ENCODE results near the gene NUP210L.
A peak's percentile ranks its signal among the peaks of the same experiment; 100 is the strongest.

Gene NUP210L

DNA sequence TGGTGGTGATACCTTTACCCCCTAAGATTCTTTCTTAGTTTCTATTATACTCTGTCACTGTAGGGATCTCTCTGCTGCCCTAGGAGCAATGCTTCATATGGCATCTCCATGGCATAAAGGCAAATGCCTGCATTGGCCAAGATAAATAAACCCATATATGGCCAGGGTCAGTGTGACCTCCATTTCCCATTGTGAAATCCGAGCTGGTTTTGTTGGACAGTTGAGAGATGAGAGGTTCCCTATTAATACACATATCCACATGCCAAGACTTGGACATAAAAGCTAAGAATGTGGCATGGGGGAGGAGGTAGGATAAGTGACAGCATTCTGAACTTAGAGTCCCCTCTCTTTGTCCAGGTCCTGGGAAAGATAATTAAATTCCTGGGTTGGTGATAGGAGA is 35.7 kb upstream of the NUP210L start:
- POLR2A ChIA-PET, result no interaction called here
- CTCF ChIA-PET, result interaction anchor here (0.9 kb wide), 2 partner anchors 8 to 9 kb away, joined by 4 read pairs; no protein-coding TSS in a partner anchor
- H3K4me3 ChIP-seq (ENCODE audit: low read depth, low read length), result no peak overlapping the region
- no peak for TF ChIP-seq CTCF (IDR thresholded peaks at IDR 0.05; ENCODE audit: insufficient read depth, low read length, missing control alignments)
- no peak for DNase-seq (ENCODE audit: low read depth, low spot score)

- TF ChIP-seq CTCF (IDR thresholded peaks at IDR 0.05; ENCODE audit: insufficient read depth, low read length, missing control alignments), result no peak
- H3K4me3 ChIP-seq (ENCODE audit: low read depth, low read length), result no peak overlapping the region
- CTCF ChIA-PET, result interaction anchor here (0.9 kb wide), 1 partner anchor 149 kb away, joined by 3 read pairs; no protein-coding TSS in a partner anchor
- DNase-seq (ENCODE audit: low read depth, low spot score), result no peak
- POLR2A ChIA-PET, result no interaction called here
These were observed 32.1 kb upstream of the NUP210L start for GRCh38 chr1:154186852-154187501.

- POLR2A ChIA-PET, result no interaction called here
- TF ChIP-seq CTCF (IDR thresholded peaks at IDR 0.05; ENCODE audit: insufficient read depth, low read length, missing control alignments), result peak; percentile 30
- CTCF ChIA-PET, result no interaction called here
- H3K4me3 ChIP-seq (ENCODE audit: low read depth, low read length), result no peak overlapping the region
- no peak for DNase-seq (ENCODE audit: low read depth, low spot score)
These were observed 31.3 kb upstream of the NUP210L start for GRCh38 chr1:154186177-154186576.

GRCh38 chr1:154183046-154183915 is 28.4 kb upstream of the NUP210L start:
- CTCF ChIA-PET, result interaction anchor here (0.9 kb wide), 1 partner anchor 16 kb away, joined by 4 read pairs; no protein-coding TSS in a partner anchor

GRCh38 chr1:154182344-154183045 is 27.6 kb upstream of the NUP210L start:
- no peak for DNase-seq (ENCODE audit: low read depth, low spot score)
- POLR2A ChIA-PET, result interaction anchor here (0.9 to 1.0 kb wide), 4 partner anchors 12 to 192 kb away, joined by 3 to 5 read pairs (median 4); partner anchors contain the start of gene RPS27
- CTCF ChIA-PET, result interaction anchor here (2.5 kb wide), 1 partner anchor 152 kb away, joined by 8 read pairs; no protein-coding TSS in a partner anchor

More at GRCh38 chr1:154183046-154183915, 28.4 kb upstream of the NUP210L start:
- POLR2A ChIA-PET, result no interaction called here
- TF ChIP-seq CTCF (IDR thresholded peaks at IDR 0.05; ENCODE audit: insufficient read depth, low read length, missing control alignments), result no peak
- peak; percentile 50 for DNase-seq (ENCODE audit: low read depth, low spot score)
- H3K4me3 ChIP-seq (ENCODE audit: low read depth, low read length), result peak overlapping the region; percentile 100

More at GRCh38 chr1:154182344-154183045, 27.6 kb upstream of the NUP210L start:
- no peak for TF ChIP-seq CTCF (IDR thresholded peaks at IDR 0.05; ENCODE audit: insufficient read depth, low read length, missing control alignments)
- peak overlapping the region; percentile 100 for H3K4me3 ChIP-seq (ENCODE audit: low read depth, low read length)
